Limb (tissue), 2 donors: ENCODE data around the gene SUSD5.

Experiments used
- DNase-seq, 2 donors: peaks; one replicate each; pipeline ENCODE4 v3.0.0-alpha.2; 2016; ENCODE audit errors: extremely low spot score in 2 of 2

The SUSD5 gene

GRCh38 chr3:33218446-33219174, at the start of gene SUSD5:
SUSD5 (minus strand) TSS chr3:33218810; CDS start chr3:33218797, 13 bp downstream.
- peak; percentile 19 to 74 for DNase-seq

GRCh38 chr3:33260104-33260503, 41.5 kb upstream of the SUSD5 start:
- no peak for DNase-seq

- DNase-seq, result no peak
These were observed 37.6 kb upstream of the SUSD5 start for GRCh38 chr3:33256249-33256648.

GRCh38 chr3:33250712-33251111, 32.1 kb upstream of the SUSD5 start:
- DNase-seq, result no peak

GRCh38 chr3:33246786-33247185, 28.2 kb upstream of the SUSD5 start:
- DNase-seq, result no peak

GRCh38 chr3:33240261-33240660, 21.7 kb upstream of the SUSD5 start:
- no peak for DNase-seq

- DNase-seq, result no peak
These were observed 20.3 kb upstream of the SUSD5 start for GRCh38 chr3:33238923-33239322.

- no peak for DNase-seq
These were observed 18.8 kb upstream of the SUSD5 start for GRCh38 chr3:33237439-33237838.

- DNase-seq, result no peak
These were observed 17.4 kb upstream of the SUSD5 start for GRCh38 chr3:33236005-33236404.

GRCh38 chr3:33233884-33234283, 15.3 kb upstream of the SUSD5 start:
- no peak for DNase-seq

GRCh38 chr3:33231756-33232465, 13.3 kb upstream of the SUSD5 start:
- DNase-seq, result no peak

- no peak for DNase-seq
These were observed 11.3 kb upstream of the SUSD5 start for GRCh38 chr3:33229947-33230346.

- DNase-seq, result no peak
These were observed 10.5 kb upstream of the SUSD5 start for GRCh38 chr3:33229066-33229465.

- DNase-seq, result no peak
These were observed 2.6 kb upstream of the SUSD5 start for GRCh38 chr3:33221241-33221640.

GRCh38 chr3:33219175-33219487, 521 bp upstream of the SUSD5 start:
- DNase-seq, result no peak

GRCh38 chr3:33217866-33218445, 654 bp downstream of the SUSD5 start:
- DNase-seq, result no peak

GRCh38 chr3:33215739-33216138, 2.9 kb downstream of the SUSD5 start:
- no peak for DNase-seq

GRCh38 chr3:33212406-33212805, 6.2 kb downstream of the SUSD5 start:
- DNase-seq, result no peak

- DNase-seq, result no peak
These were observed 7.2 kb downstream of the SUSD5 start for GRCh38 chr3:33211444-33211843.

GRCh38 chr3:33209357-33209756, 9.3 kb downstream of the SUSD5 start:
- DNase-seq, result no peak

- peak in 1 of 2 donors; percentile 21 for DNase-seq
These were observed 15.7 kb downstream of the SUSD5 start for GRCh38 chr3:33202711-33203457.

GRCh38 chr3:33201195-33201594, 17.4 kb downstream of the SUSD5 start:
- DNase-seq, result no peak
